Measurements from ENCODE around the gene CBR1.
A peak's percentile ranks its signal among the peaks of the same experiment; 100 is the strongest.
"Not testable (repeated sequence)": the region's sequence is repeated elsewhere in the genome, so short reads cannot be mapped to it uniquely, and the experiment has no call there.

Gene CBR1

DNA sequence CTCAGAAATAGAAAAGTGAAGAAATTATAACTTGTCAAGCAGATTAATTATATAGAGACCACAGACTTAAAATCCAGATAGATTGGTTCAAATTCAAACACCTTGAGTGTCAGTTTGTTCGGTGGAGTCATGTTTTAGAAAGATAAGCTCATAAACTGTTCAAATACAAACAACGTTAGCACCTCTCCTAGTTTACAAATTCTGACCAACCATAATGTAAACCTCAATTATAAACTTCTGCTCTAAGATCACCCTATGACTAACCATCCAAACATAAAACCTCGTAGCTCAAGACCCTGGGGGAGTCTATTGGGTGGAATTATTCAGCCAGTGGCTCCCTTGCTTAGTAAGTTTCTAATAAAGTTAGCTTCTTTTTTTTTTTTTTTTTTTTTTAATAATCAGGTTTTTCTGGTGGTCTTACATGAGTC lies 12.4 kb downstream of the CBR1 start:
- no peak for DNase-seq

- no peak for DNase-seq
These were observed 17.7 kb downstream of the CBR1 start for GRCh38 chr21:36087362-36088138.

GRCh38 chr21:36089946-36090345 lies 20.1 kb downstream of the CBR1 start:
- no peak for DNase-seq

GRCh38 chr21:36092681-36093080 lies 22.9 kb downstream of the CBR1 start:
- no peak for DNase-seq

GRCh38 chr21:36093512-36093911 lies 23.7 kb downstream of the CBR1 start:
- no peak for DNase-seq

DNA sequence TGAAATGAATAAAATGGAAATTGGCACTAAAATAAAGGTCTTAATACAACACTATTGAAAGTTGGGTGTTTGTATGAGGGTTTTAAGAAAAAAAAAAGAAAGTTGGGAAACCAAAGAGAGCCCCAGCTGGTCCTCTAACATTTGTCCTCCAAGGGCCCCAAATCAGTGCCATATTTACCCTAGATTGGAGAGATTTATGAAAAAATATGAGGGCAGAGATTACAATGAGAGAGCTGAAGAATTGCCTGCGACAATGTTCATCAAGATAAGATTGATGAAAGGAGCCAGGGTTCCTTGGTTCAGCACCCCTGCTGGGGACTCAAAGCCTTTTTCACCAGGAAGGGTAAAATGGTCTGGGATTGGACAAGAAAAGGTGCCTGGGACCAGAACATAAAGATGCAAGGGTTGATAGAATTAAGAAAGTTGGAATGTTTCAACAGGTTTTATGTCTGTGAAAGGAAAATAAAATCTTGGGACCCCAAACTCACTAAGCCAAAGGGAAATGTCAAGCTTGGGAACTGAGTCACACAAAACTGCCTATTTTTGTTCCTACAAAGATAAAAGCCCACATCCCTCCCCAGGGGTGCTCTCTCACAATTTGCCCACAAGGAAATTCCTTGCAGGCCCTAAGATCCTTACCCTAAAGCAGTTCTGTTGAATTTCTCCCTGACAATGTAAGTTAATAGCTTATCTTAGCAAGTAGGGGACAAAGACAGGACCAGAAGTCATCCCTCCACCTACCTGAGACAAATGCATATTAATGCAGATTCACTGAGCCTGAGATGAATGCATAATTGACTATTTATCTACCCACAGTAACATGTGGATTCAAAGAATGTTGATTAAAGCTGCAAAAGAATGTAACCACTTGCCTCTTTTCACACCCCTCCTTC lies 26.8 kb downstream of the CBR1 start:
- no peak for DNase-seq

GRCh38 chr21:36097427-36098181 lies 27.8 kb downstream of the CBR1 start:
- no peak for DNase-seq

- no peak for DNase-seq
These were observed 28.3 kb downstream of the CBR1 start for GRCh38 chr21:36098182-36098532.

DNA sequence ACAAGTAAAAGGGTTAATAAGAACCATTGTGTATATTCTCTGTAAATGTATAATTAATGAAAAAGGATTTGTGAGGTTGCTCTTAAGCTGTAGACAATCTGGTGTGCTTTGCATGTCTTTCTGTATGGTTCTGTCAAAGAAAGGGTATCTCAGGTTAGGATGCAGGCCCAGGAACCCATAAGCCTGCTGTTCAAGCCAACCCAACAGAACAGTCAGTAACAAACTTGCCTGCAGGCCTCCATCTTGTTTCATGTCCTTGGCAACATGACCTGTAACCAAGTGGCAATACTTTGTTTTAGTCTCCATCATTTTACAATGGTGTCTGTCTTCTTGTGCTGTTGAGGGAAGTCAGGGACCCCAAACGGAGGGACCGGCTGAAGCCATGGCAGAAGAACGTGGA lies 29.2 kb downstream of the CBR1 start:
- DNase-seq: no peak

DNA sequence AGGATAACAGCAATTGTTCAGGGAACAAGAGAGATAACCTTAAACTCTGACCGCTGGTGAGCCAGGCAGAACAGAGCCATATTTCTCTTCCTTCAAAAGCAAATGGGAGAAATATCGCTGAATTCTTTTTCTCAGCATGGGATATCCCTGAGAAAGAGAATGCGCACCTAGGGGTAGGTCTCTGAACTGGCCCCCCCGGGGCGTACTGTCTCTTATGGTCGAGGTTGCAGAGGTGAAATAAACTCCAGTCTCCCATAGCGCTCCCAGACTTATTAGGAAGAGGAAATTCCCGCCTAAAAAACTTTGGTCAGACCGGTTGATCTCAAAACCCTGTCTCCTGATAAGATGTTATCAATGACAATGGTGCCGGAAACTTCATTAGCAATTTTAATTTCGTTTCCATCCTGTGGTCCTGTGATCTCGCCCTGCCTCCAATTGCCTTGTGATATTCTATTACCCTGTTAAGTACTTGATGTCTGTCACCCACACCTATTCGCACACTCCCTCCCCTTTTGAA lies 29.9 kb downstream of the CBR1 start:
- not testable (repeated sequence) for DNase-seq

DNA sequence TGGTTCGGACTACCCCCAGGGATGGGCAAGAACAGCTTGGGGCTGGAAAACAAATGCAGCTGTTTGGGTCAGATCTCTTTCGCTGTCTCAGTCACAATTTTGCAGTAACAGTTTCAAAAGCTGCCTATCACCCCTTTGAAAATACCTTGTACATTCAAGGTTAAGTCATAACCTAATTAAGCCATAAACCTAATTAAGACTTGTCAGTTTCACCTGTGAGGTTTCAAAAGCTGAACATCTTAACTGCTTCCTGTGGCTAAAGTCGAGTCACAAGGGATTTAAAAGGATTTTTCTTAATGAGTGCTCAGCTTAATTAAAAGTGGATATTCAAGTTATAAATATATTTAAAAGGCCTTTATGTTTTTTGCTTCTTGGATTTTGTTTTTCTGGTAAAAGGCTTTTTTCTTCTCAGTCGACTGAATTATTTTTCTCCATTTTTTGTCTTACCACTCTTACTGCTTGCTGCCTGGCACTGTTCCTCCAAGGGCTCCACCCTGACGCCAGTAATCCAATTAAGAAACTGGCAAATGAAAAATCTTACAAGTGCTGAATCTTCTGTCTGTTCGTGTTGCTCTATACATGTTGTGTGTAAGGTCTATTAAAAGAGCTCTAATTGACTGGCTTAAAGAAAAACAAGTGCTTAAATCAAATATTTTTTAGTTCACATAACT lies 31.3 kb downstream of the CBR1 start:
- no peak for DNase-seq

GRCh38 chr21:36103434-36103833 lies 33.6 kb downstream of the CBR1 start:
- DNase-seq: no peak

DNA sequence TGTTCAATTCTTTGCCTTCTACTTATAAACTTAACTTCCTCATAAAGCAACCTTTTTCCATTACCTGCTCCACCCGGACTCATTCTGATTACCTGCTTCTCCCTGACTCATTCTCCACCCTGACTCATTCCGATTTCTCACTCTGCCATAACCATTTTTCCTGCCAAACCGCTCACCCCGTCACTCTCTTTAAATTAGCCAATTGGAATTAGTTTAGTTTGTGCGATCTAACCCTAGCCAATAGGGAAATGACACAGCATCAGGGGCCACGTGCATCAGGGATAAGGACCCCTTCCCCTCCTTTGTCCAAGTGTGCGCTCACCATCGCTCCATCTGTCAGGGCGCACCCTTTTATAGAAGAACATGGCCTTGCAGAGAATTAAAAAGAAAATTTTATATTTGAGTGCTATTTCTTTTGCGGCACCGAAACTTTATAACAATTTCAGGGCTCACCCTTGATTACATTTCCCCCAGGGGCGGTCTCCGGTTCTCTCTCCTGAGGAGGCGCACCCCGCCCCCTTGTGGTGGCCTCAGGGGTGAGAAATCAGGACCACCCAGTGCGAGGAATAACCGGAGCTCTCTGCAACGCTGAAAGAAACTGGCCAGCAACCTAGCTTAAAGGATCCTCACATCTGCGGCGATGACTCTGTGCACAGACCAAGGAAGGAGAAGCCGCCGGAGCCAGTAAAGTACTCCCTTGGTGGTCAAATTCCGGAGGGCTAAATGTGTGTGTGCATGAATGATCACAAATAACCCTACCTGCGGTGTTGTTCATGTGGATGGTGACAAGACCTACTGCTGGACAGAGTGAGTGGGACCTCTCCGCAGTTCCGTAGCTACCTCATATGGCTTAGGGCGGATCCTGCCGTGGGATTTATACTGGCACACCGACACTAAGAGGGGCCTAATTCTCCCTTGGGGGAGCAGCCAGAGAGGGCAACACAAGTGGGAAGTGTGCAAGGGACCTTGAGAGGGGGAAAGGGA lies 34.8 kb downstream of the CBR1 start:
- DNase-seq: peak in 3 of 5 donors; percentile 11 to 19 (median 16)

- DNase-seq: no peak
These were observed 35.6 kb downstream of the CBR1 start for GRCh38 chr21:36105327-36105842.

DNA sequence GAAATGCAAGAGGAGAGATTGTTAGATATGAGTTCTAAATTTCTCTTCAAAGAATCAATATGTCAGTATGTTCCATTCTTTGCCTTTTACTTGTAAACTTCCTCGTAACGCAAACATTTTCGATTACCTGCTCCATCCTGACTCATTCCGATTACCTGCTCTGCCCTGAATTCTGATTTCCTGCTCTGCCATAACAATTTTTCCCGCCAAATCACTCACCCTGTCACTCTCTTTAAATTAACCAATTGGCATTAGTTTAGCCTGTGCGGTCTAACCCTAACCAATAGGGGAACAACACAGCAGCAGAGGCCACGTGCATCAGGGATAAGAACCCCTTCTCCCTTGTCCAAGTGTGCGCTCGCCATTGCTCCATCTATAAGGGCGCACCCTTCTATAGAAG lies 40.0 kb downstream of the CBR1 start:
- no peak for DNase-seq

- no peak for DNase-seq
These were observed 41.4 kb downstream of the CBR1 start for GRCh38 chr21:36111238-36111637.

GRCh38 chr21:36113647-36114428 lies 44.0 kb downstream of the CBR1 start:
- peak; percentile 42 to 82 (median 53) for DNase-seq

DNA sequence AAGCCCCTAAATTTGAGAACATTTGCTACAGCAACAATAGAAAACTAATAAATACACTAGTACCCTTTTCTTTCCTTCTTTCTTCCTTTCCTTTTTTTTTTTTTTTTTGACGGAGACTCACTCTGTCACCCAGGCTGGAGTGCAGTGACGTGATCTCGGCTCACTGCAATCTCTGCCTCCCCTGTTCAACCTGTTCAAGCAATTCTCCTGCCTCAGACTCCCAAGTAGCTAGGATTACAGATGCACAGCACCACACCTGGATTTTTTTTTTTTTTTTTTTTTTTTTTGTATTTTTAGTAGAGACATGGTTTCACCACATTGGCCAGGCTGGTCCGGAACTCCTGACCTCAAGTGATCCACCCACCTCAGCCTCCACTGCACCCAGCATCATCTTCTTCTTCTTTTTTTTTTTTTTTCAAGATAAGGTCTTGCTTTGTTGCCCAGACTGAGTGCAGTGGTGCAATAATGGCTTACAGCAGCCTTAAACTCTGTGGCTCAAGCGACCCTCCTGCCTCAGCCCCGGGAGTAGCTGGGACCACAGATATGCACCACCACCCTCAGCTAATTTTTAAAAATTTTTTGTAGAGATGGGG lies 45.4 kb downstream of the CBR1 start:
- no peak for DNase-seq

DNA sequence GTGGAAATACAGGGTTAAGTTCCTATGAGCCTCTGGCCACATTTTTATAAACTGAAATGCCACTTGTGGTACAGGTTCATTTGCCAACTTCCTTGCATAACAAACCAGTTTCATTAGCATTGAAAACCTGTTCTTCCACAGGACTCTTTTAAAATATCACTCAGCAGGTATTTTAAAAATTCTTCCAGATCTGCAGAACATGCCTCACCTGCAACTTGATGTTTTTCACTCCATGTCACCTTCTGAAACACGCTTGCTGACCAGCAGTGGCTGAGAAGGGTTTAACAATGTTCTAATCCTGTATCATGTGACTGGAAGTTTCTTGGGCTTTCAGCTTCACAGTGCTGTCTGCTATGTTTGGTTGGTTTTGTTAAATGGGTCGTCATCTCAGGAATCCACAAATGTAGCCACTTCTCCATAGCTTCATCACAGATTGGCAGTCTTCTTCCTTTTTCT lies 47.5 kb downstream of the CBR1 start:
- no peak for DNase-seq

Measured in T-helper 1 cell (primary cell).